SJCRH30 (cell line): Measurements from ENCODE around the gene BICD2. TPM values are rescaled to one million over a fixed set of nuclear protein-coding genes. Genes with fewer than 3 reads are reported as not detected.
A peak's percentile ranks its signal among the peaks of the same experiment; 100 is the strongest.

Source experiments
- DNase-seq, 2 experiments: peaks; one replicate each; pipeline ENCODE4 v3.0.0-alpha.2; 2015 to 2020
- H3K27ac ChIP-seq: fragments of 250-450 bp; sonication (Bioruptor Pico); 2 replicates; pipeline ENCODE4 v1.5.1; 2020; ENCODE audit warnings: mild to moderate bottlenecking, moderate library complexity
- H3K27me3 ChIP-seq: fragments of 250-450 bp; sonication (Bioruptor Pico); 2 replicates; pipeline ENCODE4 v1.5.1; 2020; ENCODE audit warnings: mild to moderate bottlenecking, moderate library complexity
- H3K36me3 ChIP-seq: fragments of 250-450 bp; sonication (Bioruptor Pico); 2 replicates; pipeline ENCODE4 v1.5.1; 2020; ENCODE audit warnings: mild to moderate bottlenecking, moderate library complexity
- H3K4me1 ChIP-seq: fragments of 250-450 bp; sonication (Bioruptor Pico); 2 replicates; pipeline ENCODE4 v1.5.1; 2020; ENCODE audit warnings: mild to moderate bottlenecking, moderate library complexity
- H3K4me3 ChIP-seq: fragments of 250-450 bp; sonication (Bioruptor Pico); 2 replicates; pipeline ENCODE4 v1.5.1; 2020; ENCODE audit warnings: mild to moderate bottlenecking, moderate library complexity
- H3K9me3 ChIP-seq: fragments of 250-450 bp; sonication (Bioruptor Pico); replicated peaks from 2 replicates; pipeline ENCODE4 v1.5.1; 2020; ENCODE audit warnings: mild to moderate bottlenecking, moderate library complexity
- total RNA-seq: library from RNA; depleted of rRNA; stranded (reverse); fragments of >200 nt; shearing (Covaris generic); gene quantifications from 2 replicates; pipeline ENCODE4 v1.2.3, GENCODE V29; 2014

BICD2 gene
- total RNA-seq, 1 experiment from 2014 or later: 64.6 TPM

- Histone ChIP-seq H3K9me3 (no peaks in the 10 kb centered on the region), H3K4me1 (peaks cover 59% of the 10 kb centered on the region), H3K4me3 (no peak overlapping the region), H3K36me3 (0 out of 2 replicates have a peak, but pooled peaks cover 2% of the 10 kb centered on the region), H3K27me3 (no peaks in the 10 kb centered on the region), H3K27ac (peak overlapping the region; percentile 76)
- DNase-seq: peak; percentile 84 to 94
These were observed 17.8 kb downstream of the BICD2 start for GRCh38 chr9:92746567-92747458.

- Histone ChIP-seq H3K27ac (peak overlapping the region; percentile 76), H3K4me3 (no peak overlapping the region), H3K36me3 (0 out of 2 replicates have a peak, but pooled peaks cover 2% of the 10 kb centered on the region), H3K27me3 (no peaks in the 10 kb centered on the region), H3K9me3 (no peaks in the 10 kb centered on the region), H3K4me1 (peaks cover 59% of the 10 kb centered on the region)
- no peak for DNase-seq
These were observed 18.8 kb downstream of the BICD2 start for GRCh38 chr9:92745881-92746280.

GRCh38 chr9:92745331-92745730 is 19.3 kb downstream of the BICD2 start:
- H3K27me3 ChIP-seq: no peaks in the 10 kb centered on the region
- peak in 1 of 2 experiments; percentile 28 for DNase-seq
- no peaks in the 10 kb centered on the region for H3K9me3 ChIP-seq
- peak overlapping the region; percentile 76; the same call in 1 of the 2 replicates for H3K27ac ChIP-seq
- H3K4me3 ChIP-seq: no peak overlapping the region
- H3K36me3 ChIP-seq: 0 out of 2 replicates have a peak, but pooled peaks cover 2% of the 10 kb centered on the region
- peaks cover 56% of the 10 kb centered on the region for H3K4me1 ChIP-seq

- no peak overlapping the region for H3K27ac ChIP-seq
- no peak for DNase-seq
- no peaks in the 10 kb centered on the region for H3K27me3 ChIP-seq
- peaks cover 16% of the 10 kb centered on the region for H3K4me1 ChIP-seq
- no peaks in the 10 kb centered on the region for H3K9me3 ChIP-seq
- H3K4me3 ChIP-seq: no peak overlapping the region
- 0 out of 2 replicates have a peak, but pooled peaks cover 2% of the 10 kb centered on the region for H3K36me3 ChIP-seq
These were observed 23.7 kb downstream of the BICD2 start for GRCh38 chr9:92740969-92741368.

- peaks cover 13% of the 10 kb centered on the region for H3K4me1 ChIP-seq
- H3K27me3 ChIP-seq: no peaks in the 10 kb centered on the region
- H3K36me3 ChIP-seq: 0 out of 2 replicates have a peak, but pooled peaks cover 2% of the 10 kb centered on the region
- H3K9me3 ChIP-seq: no peaks in the 10 kb centered on the region
- no peak overlapping the region for H3K4me3 ChIP-seq
- no peak overlapping the region for H3K27ac ChIP-seq
- no peak for DNase-seq
These were observed 24.1 kb downstream of the BICD2 start for GRCh38 chr9:92740446-92740961.

- Histone ChIP-seq H3K9me3 (no peaks in the 10 kb centered on the region), H3K27ac (no peak overlapping the region), H3K4me1 (peaks cover 8% of the 10 kb centered on the region; the same call in 1 of the 2 replicates), H3K4me3 (no peak overlapping the region), H3K36me3 (0 out of 2 replicates have a peak, but pooled peaks cover 2% of the 10 kb centered on the region), H3K27me3 (no peaks in the 10 kb centered on the region)
- DNase-seq: no peak
These were observed 24.6 kb downstream of the BICD2 start for GRCh38 chr9:92740009-92740408.

GRCh38 chr9:92739346-92739970 is 25.2 kb downstream of the BICD2 start:
- H3K36me3 ChIP-seq: 0 out of 2 replicates have a peak, but pooled peaks cover 2% of the 10 kb centered on the region
- no peaks in the 10 kb centered on the region for H3K9me3 ChIP-seq
- no peak overlapping the region for H3K27ac ChIP-seq
- H3K4me1 ChIP-seq: peaks cover 5% of the 10 kb centered on the region; the same call in 1 of the 2 replicates
- no peak for DNase-seq
- no peak overlapping the region for H3K4me3 ChIP-seq
- H3K27me3 ChIP-seq: no peaks in the 10 kb centered on the region

- H3K4me1 ChIP-seq: peaks cover 5% of the 10 kb centered on the region; the same call in 1 of the 2 replicates
- 0 out of 2 replicates have a peak, but pooled peaks cover 2% of the 10 kb centered on the region for H3K36me3 ChIP-seq
- no peaks in the 10 kb centered on the region for H3K27me3 ChIP-seq
- no peaks in the 10 kb centered on the region for H3K9me3 ChIP-seq
- no peak overlapping the region for H3K27ac ChIP-seq
- DNase-seq: no peak
- H3K4me3 ChIP-seq: no peak overlapping the region
These were observed 26.0 kb downstream of the BICD2 start for GRCh38 chr9:92738661-92739081.

- DNase-seq: no peak
- Histone ChIP-seq H3K4me1 (peaks cover 5% of the 10 kb centered on the region; the same call in 1 of the 2 replicates), H3K27me3 (no peaks in the 10 kb centered on the region), H3K27ac (no peak overlapping the region), H3K36me3 (0 out of 2 replicates have a peak, but pooled peaks cover 5% of the 10 kb centered on the region), H3K4me3 (no peak overlapping the region), H3K9me3 (no peaks in the 10 kb centered on the region)
These were observed 26.9 kb downstream of the BICD2 start for GRCh38 chr9:92737611-92738299.

GRCh38 chr9:92737216-92737606 is 27.4 kb downstream of the BICD2 start:
- DNase-seq: no peak
- Histone ChIP-seq H3K9me3 (no peaks in the 10 kb centered on the region), H3K4me1 (peaks cover 5% of the 10 kb centered on the region), H3K27ac (no peak overlapping the region), H3K4me3 (no peak overlapping the region), H3K27me3 (no peaks in the 10 kb centered on the region), H3K36me3 (0 out of 2 replicates have a peak, but pooled peaks cover 7% of the 10 kb centered on the region)

- Histone ChIP-seq H3K27me3 (no peaks in the 10 kb centered on the region), H3K9me3 (no peaks in the 10 kb centered on the region)
- no peak for DNase-seq
These were observed 27.9 kb downstream of the BICD2 start for GRCh38 chr9:92736563-92737215.

GRCh38 chr9:92735636-92736562 is 28.7 kb downstream of the BICD2 start:
- H3K27ac ChIP-seq: no peak overlapping the region
- H3K36me3 ChIP-seq: 0 out of 2 replicates have a peak, but pooled peaks cover 7% of the 10 kb centered on the region
- H3K27me3 ChIP-seq: no peaks in the 10 kb centered on the region
- peaks cover 5% of the 10 kb centered on the region for H3K4me1 ChIP-seq
- no peaks in the 10 kb centered on the region for H3K9me3 ChIP-seq
- H3K4me3 ChIP-seq: no peak overlapping the region
- DNase-seq: peak in 1 of 2 experiments; percentile 1

More at GRCh38 chr9:92736563-92737215, 27.9 kb downstream of the BICD2 start:
- no peak overlapping the region for H3K27ac ChIP-seq
- H3K36me3 ChIP-seq: 0 out of 2 replicates have a peak, but pooled peaks cover 7% of the 10 kb centered on the region
- H3K4me3 ChIP-seq: no peak overlapping the region
- peaks cover 5% of the 10 kb centered on the region for H3K4me1 ChIP-seq
